Uterus (tissue), 4 donors: ENCODE results near the gene NIPAL3. TPM values are rescaled to one million over a fixed set of nuclear protein-coding genes. Genes with fewer than 3 reads are reported as not detected.

Experiments
- DNase-seq, 2 donors: peaks; one replicate each; pipeline ENCODE4 v3.0.0-alpha.2; 2019 to 2020
- H3K27ac ChIP-seq, 2 donors: fragments of 200-600 bp; sonication (generic); 1 replicate in 1 of 2; 2 replicates in 1 of 2; pipeline ENCODE4 v1.5.1; 2016 to 2018
- H3K27me3 ChIP-seq, 2 donors: fragments of 200-600 bp; sonication (generic); one replicate each; pipeline ENCODE4 v1.5.1; 2018 to 2019; ENCODE audit warnings: control low read depth in 1 of 2
- H3K36me3 ChIP-seq, 2 donors: fragments of 200-600 bp; sonication (generic); one replicate each; pipeline ENCODE4 v1.5.1; 2019; ENCODE audit warnings: control low read depth in 1 of 2
- H3K4me1 ChIP-seq, 2 donors: fragments of 200-600 bp; sonication (generic); one replicate each; pipeline ENCODE4 v1.5.1; 2018 to 2019; ENCODE audit warnings: control low read depth in 1 of 2
- H3K4me3 ChIP-seq, 2 donors: fragments of 200-600 bp; sonication (generic); 1 replicate in 1 of 2; 2 replicates in 1 of 2; pipeline ENCODE4 v1.5.1; 2018 to 2019; ENCODE audit warnings: mild to moderate bottlenecking in 1 of 2
- H3K9me3 ChIP-seq, 2 donors: fragments of 200-600 bp; sonication (generic); one replicate each; pipeline ENCODE4 v1.5.1; 2019; ENCODE audit warnings: control low read depth in 1 of 2
- CTCF ChIP-seq, 4 experiments: fragments of 200-600 bp in 2 of 4; fragments of 450-650 bp in 2 of 4; sonication (generic) in 2 of 4; IDR thresholded peaks; one replicate each; pipeline ENCODE4 v1.5.1; 2016 to 2019; ENCODE audit warnings: antibody characterized with exemption in 4 of 4, mild to moderate bottlenecking in 2 of 4, moderate library complexity in 1 of 4
- POLR2A ChIP-seq, 2 donors: fragments of 450-650 bp; IDR thresholded peaks; one replicate each; pipeline ENCODE4 v1.6.1; 2016; ENCODE audit warnings: antibody characterized with exemption in 2 of 2, mild to moderate bottlenecking in 1 of 2, moderate library complexity in 1 of 2
- intact Hi-C: fragments of 100-400 bp; cut with DNase I; formaldehyde crosslinking; loops from one replicate; pipeline ENCODE4 v1.15.1; 2023; ENCODE audit warnings: low total_unique reads
- total RNA-seq, 4 donors: library from RNA; depleted of rRNA in 3 of 4; stranded (reverse); fragments of >200 nt in 3 of 4; gene quantifications; one replicate each; pipeline versions ENCODE4 v1.1.0 to v1.2.4, GENCODE V29; 2014 to 2023
- donor health status: DM: yes; HTN: yes; CAD: no.

Gene NIPAL3
- total RNA-seq, 4 donors from 2014 or later = 14.2 to 36.8 (median 21.5) TPM

DNA sequence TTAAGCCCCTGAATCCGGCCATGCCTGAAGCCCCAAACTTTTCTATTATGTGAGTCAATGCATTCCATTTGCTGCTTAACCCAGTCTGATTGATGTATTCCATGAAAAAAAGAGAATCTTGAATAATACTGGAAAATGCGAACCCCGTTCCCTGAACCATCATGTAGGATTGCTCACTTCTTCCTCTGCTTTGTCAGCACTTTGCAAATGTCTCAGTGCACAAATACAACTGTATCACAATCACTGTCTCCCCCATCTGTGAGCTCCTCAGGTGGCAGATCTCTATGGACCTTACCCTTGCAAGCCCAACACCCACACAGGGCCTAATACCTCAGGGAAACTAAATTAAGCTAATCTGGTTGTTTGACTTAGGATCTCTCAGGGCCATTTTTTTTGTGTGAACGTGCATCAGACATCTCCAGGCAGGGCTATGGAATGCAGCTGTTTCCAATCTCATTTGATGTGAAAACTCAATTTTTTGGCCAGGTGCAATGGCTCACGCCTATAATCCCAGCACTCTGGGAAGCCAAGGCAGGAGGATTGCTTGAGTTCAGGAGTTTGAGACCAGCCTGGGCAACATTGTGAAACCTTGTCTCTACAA lies 84.9 kb downstream of the NIPAL3 start:
- H3K36me3 ChIP-seq = no peaks in the 10 kb centered on the region
- H3K4me1 ChIP-seq = no peaks in the 10 kb centered on the region
- no peaks in the 10 kb centered on the region for H3K9me3 ChIP-seq
- intact Hi-C loops = no loop called here
- H3K4me3 ChIP-seq = no peak overlapping the region
- no peaks in the 10 kb centered on the region for H3K27me3 ChIP-seq
- TF ChIP-seq POLR2A (IDR thresholded peaks at IDR 0.05) = no peak
- TF ChIP-seq CTCF (IDR thresholded peaks at IDR 0.05) = no peak
- H3K27ac ChIP-seq = no peak overlapping the region
- DNase-seq = no peak

DNA sequence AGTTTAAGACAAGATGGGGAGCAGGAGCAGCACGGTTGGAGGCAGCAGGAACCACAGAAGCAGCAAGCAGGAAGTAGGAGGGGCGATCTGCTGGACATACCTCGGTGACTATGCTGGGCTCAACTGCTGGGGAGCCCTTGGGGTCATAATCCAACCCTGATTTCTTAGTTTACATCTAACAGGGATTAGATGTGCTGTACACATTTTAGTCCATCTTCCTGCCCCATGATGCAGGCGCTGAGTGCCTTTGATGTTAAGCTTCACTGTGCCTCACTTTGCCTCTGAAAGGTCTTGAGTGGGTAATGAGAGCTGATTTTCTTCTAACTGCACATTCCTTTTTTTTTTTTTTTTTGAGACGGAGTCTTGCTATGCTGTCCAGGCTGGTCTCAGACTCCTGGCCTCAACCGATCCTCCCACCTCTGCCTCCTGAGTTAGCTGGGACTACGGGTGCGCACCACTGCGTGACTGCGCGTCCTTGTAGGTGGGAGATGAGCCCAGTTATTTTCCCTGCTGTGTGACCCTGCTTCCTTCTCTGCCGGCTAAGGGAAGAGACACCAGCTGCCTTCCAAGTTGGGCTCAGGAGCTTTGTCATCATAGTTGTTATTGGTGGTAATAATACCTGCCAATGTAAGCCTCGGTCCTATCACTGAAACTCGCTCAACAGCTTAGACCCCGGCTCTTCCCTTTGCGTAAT lies 85.9 kb downstream of the NIPAL3 start:
- TF ChIP-seq CTCF (IDR thresholded peaks at IDR 0.05) = no peak
- TF ChIP-seq POLR2A (IDR thresholded peaks at IDR 0.05) = no peak
- Histone ChIP-seq H3K4me1 (no peaks in the 10 kb centered on the region), H3K27ac (peak overlapping the region in 1 of 2 donors; percentile 75), H3K36me3 (no peaks in the 10 kb centered on the region), H3K4me3 (peak overlapping the region in 1 of 2 donors; percentile 67), H3K27me3 (no peaks in the 10 kb centered on the region), H3K9me3 (no peaks in the 10 kb centered on the region)
- intact Hi-C loops = no loop called here
- no peak for DNase-seq

GRCh38 chr1:24502065-24502708 lies 86.6 kb downstream of the NIPAL3 start:
- H3K36me3 ChIP-seq = no peaks in the 10 kb centered on the region
- peak; percentile 31 to 43 for DNase-seq
- TF ChIP-seq CTCF (IDR thresholded peaks at IDR 0.05) (no peak), POLR2A (IDR thresholded peaks at IDR 0.05) (no peak)
- no peaks in the 10 kb centered on the region for H3K4me1 ChIP-seq
- no peaks in the 10 kb centered on the region for H3K27me3 ChIP-seq
- intact Hi-C loops = no loop called here
- peak overlapping the region; percentile 55 to 75 for H3K27ac ChIP-seq
- peak overlapping the region; percentile 49 to 67 for H3K4me3 ChIP-seq
- no peaks in the 10 kb centered on the region for H3K9me3 ChIP-seq

- Histone ChIP-seq H3K4me1 (no peaks in the 10 kb centered on the region), H3K36me3 (no peaks in the 10 kb centered on the region), H3K27ac (peak within 1 kb of the TSS; percentile 55 to 75), H3K4me3 (peak within 1 kb of the TSS; percentile 49 to 67), H3K9me3 (no peaks in the 10 kb centered on the region), H3K27me3 (no peaks in the 10 kb centered on the region)
- intact Hi-C loops = no loop called here
- peak; percentile 31 to 61 for DNase-seq
- TF ChIP-seq CTCF (IDR thresholded peaks at IDR 0.05) (no peak), POLR2A (IDR thresholded peaks at IDR 0.05) (peak in 1 of 2 donors; percentile 46)
Observed at GRCh38 chr1:24502709-24503058, 87.1 kb downstream of the NIPAL3 start, which contains the start of gene RCAN3. RCAN3 (plus strand) TSS chr1:24502836; CDS start chr1:24514373, 11,537 bp downstream.
